ENCODE data around the gene ERICH4. TPM values are rescaled to one million over a fixed set of nuclear protein-coding genes. Genes with fewer than 3 reads are reported as not detected.

The ERICH4 gene
- polyA plus RNA-seq, 1 of the 3 experiments (the other 2 are of a cell fraction), result not detected

DNA sequence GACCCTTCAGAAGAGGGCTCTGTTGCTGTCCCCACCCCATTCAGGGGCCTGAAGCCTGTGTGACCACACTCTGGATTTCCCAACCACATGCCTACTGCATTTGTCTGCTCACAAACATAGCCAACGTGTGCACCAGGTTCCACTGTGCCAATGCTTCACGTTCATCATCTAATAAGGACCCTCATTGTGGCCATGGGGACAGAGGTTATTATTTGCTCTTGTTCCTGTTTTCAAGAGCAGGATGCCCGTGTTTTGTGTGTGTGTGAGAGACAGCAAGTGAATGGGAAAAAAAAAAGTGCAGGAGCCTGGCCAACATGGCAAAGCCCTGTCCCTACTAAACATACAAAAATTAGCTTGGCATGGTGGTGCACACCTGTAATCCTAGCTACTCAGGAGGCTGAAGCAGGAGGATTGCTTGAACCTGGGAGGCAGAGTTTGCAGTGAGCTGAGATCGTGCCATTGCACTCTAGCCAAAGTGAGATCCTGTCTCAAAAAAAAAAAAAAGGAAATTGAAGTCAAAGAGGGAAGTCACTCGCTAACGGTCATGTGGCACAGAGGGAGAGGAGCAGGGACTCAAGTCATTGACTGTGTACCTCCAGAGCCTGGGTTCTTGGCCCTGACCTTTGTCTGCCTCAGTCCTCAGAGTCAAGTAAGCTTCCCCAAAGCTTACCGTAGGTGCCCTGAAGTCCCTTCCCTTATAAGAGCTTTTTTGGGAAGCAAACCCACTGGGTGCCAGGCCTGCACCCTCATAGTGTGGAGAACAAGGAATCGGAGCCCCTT is 22.7 kb upstream of the ERICH4 start:
- H4K20me1 ChIP-seq (ENCODE audit: insufficient read depth), result no peaks in the 10 kb centered on the region
- H3K9me2 ChIP-seq, result no peaks in the 10 kb centered on the region
- 72% methylated on average over 7 of the region's 8 CpGs for WGBS (ENCODE audit: low lambda C conversion rate)
- POLR2A ChIA-PET, result no interaction called here
- DNase-seq, result no peak
- H3K36me3 ChIP-seq (replicated peaks in 1 of 2; ENCODE audit: control insufficient read depth in 1 of 2, insufficient read depth in 2 of 2, low read length in 1 of 2), result peaks cover 3 to 26% of the 10 kb centered on the region in 2 experiments
- TF ChIP-seq NFIC (IDR thresholded peaks at IDR 0.05; ENCODE audit: borderline replicate concordance) (no peak), FOXJ3 (CRISPR knock-in tag; IDR thresholded peaks at IDR 0.05) (no peak)
- CTCF ChIA-PET, result interaction anchor here (1.5 kb wide), 1 partner anchor 9 kb away, joined by 3 read pairs; no protein-coding TSS in a partner anchor
- no peaks in the 10 kb centered on the region for H3K4me1 ChIP-seq (ENCODE audit: control insufficient read depth in 1 of 2, insufficient read depth in 2 of 2, low read depth in 1 of 2, low read length in 1 of 2)
- H3K4me3 ChIP-seq (ENCODE audit: low read depth in 2 of 2, low read length in 1 of 2), result no peak overlapping the region
- no peaks in the 10 kb centered on the region for H3F3A ChIP-seq (replicated peaks; ENCODE audit: insufficient read depth)
- no peak overlapping the region for H3K4me2 ChIP-seq
- H3K27me3 ChIP-seq (ENCODE audit: insufficient read depth), result no peaks in the 10 kb centered on the region
- no peaks in the 10 kb centered on the region for H3K9me3 ChIP-seq
- H2AFZ ChIP-seq (ENCODE audit: low read depth), result no peak overlapping the region
- H3K27ac ChIP-seq (ENCODE audit: low read depth in 2 of 2, low read length in 1 of 2), result no peak overlapping the region
- no peaks in the 10 kb centered on the region for H3K79me2 ChIP-seq (ENCODE audit: insufficient read depth)
- no peak overlapping the region for H3K9ac ChIP-seq

DNA sequence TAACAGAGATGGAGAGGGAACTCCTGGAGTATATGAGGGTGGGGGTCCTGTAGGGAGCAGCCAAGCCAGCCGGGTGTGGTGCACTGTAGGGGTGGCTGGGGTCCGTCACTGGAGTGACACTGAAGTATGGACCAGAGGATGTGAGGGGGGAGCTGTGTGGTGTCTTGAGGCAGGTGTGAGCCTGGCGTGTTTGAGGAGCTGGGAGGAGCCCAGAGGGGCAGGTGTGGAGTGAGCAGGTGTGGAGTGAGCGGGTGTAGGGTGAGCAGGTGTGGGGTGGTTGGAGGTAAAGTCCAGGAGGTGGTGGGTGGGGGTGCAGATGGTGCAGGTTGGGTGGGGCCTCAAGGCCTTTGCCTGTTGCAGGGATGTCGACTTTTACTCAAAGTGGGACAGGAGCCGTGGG is 21.6 kb upstream of the ERICH4 start:
- no peak for TF ChIP-seq TAF1 (IDR thresholded peaks at IDR 0.05; ENCODE audit: borderline replicate concordance, low read depth, low read length)
- TF ChIP-seq GATA2 (CRISPR knock-in tag; IDR thresholded peaks at IDR 0.05), result no peak
- TF ChIP-seq NRF1 (IDR thresholded peaks at IDR 0.05; ENCODE audit: low read depth, low read length), result no peak
- TF ChIP-seq RFX5 (IDR thresholded peaks at IDR 0.05; ENCODE audit: low read length), result no peak
- TF ChIP-seq YY1 (IDR thresholded peaks at IDR 0.05; ENCODE audit: low read depth), result no peak
- TF ChIP-seq, protein P1, sequence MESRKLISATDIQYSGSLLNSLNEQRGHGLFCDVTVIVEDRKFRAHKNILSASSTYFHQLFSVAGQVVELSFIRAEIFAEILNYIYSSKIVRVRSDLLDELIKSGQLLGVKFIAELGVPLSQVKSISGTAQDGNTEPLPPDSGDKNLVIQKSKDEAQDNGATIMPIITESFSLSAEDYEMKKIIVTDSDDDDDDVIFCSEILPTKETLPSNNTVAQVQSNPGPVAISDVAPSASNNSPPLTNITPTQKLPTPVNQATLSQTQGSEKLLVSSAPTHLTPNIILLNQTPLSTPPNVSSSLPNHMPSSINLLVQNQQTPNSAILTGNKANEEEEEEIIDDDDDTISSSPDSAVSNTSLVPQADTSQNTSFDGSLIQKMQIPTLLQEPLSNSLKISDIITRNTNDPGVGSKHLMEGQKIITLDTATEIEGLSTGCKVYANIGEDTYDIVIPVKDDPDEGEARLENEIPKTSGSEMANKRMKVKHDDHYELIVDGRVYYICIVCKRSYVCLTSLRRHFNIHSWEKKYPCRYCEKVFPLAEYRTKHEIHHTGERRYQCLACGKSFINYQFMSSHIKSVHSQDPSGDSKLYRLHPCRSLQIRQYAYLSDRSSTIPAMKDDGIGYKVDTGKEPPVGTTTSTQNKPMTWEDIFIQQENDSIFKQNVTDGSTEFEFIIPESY (IDR thresholded peaks at IDR 0.05; ENCODE audit: borderline replicate concordance, low read depth), result no peak
- TF ChIP-seq RXRA (IDR thresholded peaks at IDR 0.05; ENCODE audit: borderline replicate concordance, low read depth), result no peak
- TF ChIP-seq RAD21 (IDR thresholded peaks at IDR 0.05; ENCODE audit: low read length), result no peak
- TF ChIP-seq, protein P2, sequence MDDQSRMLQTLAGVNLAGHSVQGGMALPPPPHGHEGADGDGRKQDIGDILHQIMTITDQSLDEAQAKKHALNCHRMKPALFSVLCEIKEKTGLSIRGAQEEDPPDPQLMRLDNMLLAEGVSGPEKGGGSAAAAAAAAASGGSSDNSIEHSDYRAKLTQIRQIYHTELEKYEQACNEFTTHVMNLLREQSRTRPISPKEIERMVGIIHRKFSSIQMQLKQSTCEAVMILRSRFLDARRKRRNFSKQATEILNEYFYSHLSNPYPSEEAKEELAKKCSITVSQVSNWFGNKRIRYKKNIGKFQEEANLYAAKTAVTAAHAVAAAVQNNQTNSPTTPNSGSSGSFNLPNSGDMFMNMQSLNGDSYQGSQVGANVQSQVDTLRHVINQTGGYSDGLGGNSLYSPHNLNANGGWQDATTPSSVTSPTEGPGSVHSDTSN (IDR thresholded peaks at IDR 0.05), result no peak
- TF ChIP-seq, protein P3, sequence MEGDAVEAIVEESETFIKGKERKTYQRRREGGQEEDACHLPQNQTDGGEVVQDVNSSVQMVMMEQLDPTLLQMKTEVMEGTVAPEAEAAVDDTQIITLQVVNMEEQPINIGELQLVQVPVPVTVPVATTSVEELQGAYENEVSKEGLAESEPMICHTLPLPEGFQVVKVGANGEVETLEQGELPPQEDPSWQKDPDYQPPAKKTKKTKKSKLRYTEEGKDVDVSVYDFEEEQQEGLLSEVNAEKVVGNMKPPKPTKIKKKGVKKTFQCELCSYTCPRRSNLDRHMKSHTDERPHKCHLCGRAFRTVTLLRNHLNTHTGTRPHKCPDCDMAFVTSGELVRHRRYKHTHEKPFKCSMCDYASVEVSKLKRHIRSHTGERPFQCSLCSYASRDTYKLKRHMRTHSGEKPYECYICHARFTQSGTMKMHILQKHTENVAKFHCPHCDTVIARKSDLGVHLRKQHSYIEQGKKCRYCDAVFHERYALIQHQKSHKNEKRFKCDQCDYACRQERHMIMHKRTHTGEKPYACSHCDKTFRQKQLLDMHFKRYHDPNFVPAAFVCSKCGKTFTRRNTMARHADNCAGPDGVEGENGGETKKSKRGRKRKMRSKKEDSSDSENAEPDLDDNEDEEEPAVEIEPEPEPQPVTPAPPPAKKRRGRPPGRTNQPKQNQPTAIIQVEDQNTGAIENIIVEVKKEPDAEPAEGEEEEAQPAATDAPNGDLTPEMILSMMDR (IDR thresholded peaks at IDR 0.05), result no peak
- TF ChIP-seq, protein P4, sequence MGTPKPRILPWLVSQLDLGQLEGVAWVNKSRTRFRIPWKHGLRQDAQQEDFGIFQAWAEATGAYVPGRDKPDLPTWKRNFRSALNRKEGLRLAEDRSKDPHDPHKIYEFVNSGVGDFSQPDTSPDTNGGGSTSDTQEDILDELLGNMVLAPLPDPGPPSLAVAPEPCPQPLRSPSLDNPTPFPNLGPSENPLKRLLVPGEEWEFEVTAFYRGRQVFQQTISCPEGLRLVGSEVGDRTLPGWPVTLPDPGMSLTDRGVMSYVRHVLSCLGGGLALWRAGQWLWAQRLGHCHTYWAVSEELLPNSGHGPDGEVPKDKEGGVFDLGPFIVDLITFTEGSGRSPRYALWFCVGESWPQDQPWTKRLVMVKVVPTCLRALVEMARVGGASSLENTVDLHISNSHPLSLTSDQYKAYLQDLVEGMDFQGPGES (IDR thresholded peaks at IDR 0.05; ENCODE audit: low read depth, low read length), result no peak
- TF ChIP-seq TEAD4 (IDR thresholded peaks at IDR 0.05; ENCODE audit: borderline replicate concordance, insufficient read depth), result no peak
- TF ChIP-seq JUND (IDR thresholded peaks at IDR 0.05), result no peak
- TF ChIP-seq POLR2AphosphoS5 (IDR thresholded peaks at IDR 0.05; ENCODE audit: low read depth, low read length), result no peak
- no peak for TF ChIP-seq FOXJ3 (CRISPR knock-in tag; IDR thresholded peaks at IDR 0.05)
- no peak for TF ChIP-seq ELF1 (IDR thresholded peaks at IDR 0.05)
- TF ChIP-seq SIN3A (IDR thresholded peaks at IDR 0.05; ENCODE audit: borderline replicate concordance, low read depth, low read length), result no peak
- no peak for TF ChIP-seq CHD2 (IDR thresholded peaks at IDR 0.05; ENCODE audit: low read length, partially characterized antibody)
- no peak for TF ChIP-seq TCF12 (IDR thresholded peaks at IDR 0.05)
- no peak for DNase-seq
- Histone ChIP-seq H4K20me1 (ENCODE audit: insufficient read depth) (no peaks in the 10 kb centered on the region), H3K27me3 (ENCODE audit: insufficient read depth) (no peaks in the 10 kb centered on the region), H3K4me2 (no peak overlapping the region), H3K9me3 (no peaks in the 10 kb centered on the region), H3K27ac (ENCODE audit: low read depth in 2 of 2, low read length in 1 of 2) (no peak overlapping the region), H3K9ac (no peak overlapping the region), H3K79me2 (ENCODE audit: insufficient read depth) (no peaks in the 10 kb centered on the region), H3K9me2 (no peaks in the 10 kb centered on the region), H3K4me3 (ENCODE audit: low read depth in 2 of 2, low read length in 1 of 2) (no peak overlapping the region), H2AFZ (ENCODE audit: low read depth) (no peak overlapping the region), H3K36me3 (replicated peaks in 1 of 2; ENCODE audit: control insufficient read depth in 1 of 2, insufficient read depth in 2 of 2, low read length in 1 of 2) (peaks cover 3 to 28% of the 10 kb centered on the region in 2 experiments), H3K4me1 (ENCODE audit: control insufficient read depth in 1 of 2, insufficient read depth in 2 of 2, low read depth in 1 of 2, low read length in 1 of 2) (no peaks in the 10 kb centered on the region), H3F3A (replicated peaks; ENCODE audit: insufficient read depth) (no peaks in the 10 kb centered on the region)
- 90% methylated on average over 6 of the region's 6 CpGs for WGBS (ENCODE audit: low lambda C conversion rate)
- CTCF ChIA-PET, result interaction anchor here (0.7 kb wide), 1 partner anchor 28 kb away, joined by 3 read pairs; no protein-coding TSS in a partner anchor
- POLR2A ChIA-PET, result no interaction called here

Data from SK-N-SH (cell line).